ENCODE data around the gene CHST9. TPM values are rescaled to one million over a fixed set of nuclear protein-coding genes. Genes with fewer than 3 reads are reported as not detected.

Gene CHST9
- total and polyA plus RNA-seq, 2 experiments from 2014 or later: 15.5 to 16.8 TPM

DNA sequence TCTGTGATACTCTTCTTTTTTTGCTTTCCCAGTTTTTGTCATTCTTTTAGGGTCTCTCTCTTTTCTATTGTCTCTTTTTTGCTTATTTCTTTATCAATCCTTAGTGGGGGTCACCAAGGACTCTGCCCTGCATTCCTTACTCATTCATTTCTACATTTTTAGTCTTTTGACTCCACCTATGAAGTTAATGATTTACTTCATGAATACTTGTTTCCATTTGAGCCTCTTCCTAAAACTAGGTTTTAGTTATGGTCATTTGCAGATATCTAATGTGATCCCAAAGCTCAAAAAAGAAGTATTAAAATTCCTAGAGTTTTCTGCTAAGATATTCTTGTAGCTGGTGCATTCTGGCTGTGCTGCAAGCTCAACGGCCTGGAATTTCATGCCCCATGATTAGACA is 170.3 kb downstream of the CHST9 start (continued):
- TF ChIP-seq, protein P1, sequence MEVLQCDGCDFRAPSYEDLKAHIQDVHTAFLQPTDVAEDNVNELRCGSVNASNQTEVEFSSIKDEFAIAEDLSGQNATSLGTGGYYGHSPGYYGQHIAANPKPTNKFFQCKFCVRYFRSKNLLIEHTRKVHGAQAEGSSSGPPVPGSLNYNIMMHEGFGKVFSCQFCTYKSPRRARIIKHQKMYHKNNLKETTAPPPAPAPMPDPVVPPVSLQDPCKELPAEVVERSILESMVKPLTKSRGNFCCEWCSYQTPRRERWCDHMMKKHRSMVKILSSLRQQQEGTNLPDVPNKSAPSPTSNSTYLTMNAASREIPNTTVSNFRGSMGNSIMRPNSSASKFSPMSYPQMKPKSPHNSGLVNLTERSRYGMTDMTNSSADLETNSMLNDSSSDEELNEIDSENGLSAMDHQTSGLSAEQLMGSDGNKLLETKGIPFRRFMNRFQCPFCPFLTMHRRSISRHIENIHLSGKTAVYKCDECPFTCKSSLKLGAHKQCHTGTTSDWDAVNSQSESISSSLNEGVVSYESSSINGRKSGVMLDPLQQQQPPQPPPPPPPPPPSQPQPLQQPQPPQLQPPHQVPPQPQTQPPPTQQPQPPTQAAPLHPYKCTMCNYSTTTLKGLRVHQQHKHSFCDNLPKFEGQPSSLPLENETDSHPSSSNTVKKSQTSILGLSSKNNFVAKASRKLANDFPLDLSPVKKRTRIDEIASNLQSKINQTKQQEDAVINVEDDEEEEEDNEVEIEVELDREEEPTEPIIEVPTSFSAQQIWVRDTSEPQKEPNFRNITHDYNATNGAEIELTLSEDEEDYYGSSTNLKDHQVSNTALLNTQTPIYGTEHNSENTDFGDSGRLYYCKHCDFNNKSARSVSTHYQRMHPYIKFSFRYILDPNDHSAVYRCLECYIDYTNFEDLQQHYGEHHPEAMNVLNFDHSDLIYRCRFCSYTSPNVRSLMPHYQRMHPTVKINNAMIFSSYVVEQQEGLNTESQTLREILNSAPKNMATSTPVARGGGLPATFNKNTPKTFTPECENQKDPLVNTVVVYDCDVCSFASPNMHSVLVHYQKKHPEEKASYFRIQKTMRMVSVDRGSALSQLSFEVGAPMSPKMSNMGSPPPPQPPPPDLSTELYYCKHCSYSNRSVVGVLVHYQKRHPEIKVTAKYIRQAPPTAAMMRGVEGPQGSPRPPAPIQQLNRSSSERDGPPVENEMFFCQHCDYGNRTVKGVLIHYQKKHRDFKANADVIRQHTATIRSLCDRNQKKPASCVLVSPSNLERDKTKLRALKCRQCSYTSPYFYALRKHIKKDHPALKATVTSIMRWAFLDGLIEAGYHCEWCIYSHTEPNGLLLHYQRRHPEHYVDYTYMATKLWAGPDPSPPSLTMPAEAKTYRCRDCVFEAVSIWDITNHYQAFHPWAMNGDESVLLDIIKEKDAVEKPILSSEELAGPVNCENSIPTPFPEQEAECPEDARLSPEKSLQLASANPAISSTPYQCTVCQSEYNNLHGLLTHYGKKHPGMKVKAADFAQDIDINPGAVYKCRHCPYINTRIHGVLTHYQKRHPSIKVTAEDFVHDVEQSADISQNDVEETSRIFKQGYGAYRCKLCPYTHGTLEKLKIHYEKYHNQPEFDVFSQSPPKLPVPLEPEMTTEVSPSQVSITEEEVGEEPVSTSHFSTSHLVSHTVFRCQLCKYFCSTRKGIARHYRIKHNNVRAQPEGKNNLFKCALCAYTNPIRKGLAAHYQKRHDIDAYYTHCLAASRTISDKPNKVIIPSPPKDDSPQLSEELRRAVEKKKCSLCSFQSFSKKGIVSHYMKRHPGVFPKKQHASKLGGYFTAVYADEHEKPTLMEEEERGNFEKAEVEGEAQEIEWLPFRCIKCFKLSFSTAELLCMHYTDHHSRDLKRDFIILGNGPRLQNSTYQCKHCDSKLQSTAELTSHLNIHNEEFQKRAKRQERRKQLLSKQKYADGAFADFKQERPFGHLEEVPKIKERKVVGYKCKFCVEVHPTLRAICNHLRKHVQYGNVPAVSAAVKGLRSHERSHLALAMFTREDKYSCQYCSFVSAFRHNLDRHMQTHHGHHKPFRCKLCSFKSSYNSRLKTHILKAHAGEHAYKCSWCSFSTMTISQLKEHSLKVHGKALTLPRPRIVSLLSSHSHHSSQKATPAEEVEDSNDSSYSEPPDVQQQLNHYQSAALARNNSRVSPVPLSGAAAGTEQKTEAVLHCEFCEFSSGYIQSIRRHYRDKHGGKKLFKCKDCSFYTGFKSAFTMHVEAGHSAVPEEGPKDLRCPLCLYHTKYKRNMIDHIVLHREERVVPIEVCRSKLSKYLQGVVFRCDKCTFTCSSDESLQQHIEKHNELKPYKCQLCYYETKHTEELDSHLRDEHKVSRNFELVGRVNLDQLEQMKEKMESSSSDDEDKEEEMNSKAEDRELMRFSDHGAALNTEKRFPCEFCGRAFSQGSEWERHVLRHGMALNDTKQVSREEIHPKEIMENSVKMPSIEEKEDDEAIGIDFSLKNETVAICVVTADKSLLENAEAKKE (CRISPR knock-in tag; IDR thresholded peaks at IDR 0.05): no peak
- TF ChIP-seq CREB1 (CRISPR knock-in tag; IDR thresholded peaks at IDR 0.05; ENCODE audit: low read depth): no peak
- no peak for TF ChIP-seq POLR2AphosphoS5 (IDR thresholded peaks at IDR 0.05; ENCODE audit: low read depth)
- no peak for TF ChIP-seq EZH2phosphoT487 (IDR thresholded peaks at IDR 0.05; ENCODE audit: unreplicated experiment)
- no peak for TF ChIP-seq NANOG (IDR thresholded peaks at IDR 0.05; ENCODE audit: borderline replicate concordance)
- TF ChIP-seq JUNB (IDR thresholded peaks at IDR 0.05; ENCODE audit: unreplicated experiment): no peak

DNA sequence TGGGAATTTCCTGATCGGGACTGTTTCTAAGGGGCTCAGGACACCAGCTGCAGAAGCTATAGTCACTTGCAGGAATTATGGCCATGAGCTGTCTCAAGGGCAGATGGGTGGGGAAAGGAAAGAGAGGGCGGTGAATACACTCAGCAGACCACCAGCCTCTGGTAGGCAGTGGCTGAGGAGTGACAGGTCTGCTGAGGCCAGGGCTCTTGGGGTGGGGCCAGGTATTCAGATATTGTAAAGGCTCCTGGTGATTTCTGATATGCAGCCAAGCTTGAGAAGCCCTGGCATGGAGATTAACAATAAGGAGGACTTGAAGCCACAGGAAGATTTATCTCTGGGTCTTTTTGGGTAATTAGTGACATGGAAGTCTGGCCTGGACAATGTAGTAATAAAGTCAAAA is 174.3 kb downstream of the CHST9 start:
- Histone ChIP-seq H4K20me1 (replicated peaks; ENCODE audit: insufficient read depth) (no peaks in the 10 kb centered on the region), H3K27ac (ENCODE audit: low read depth) (no peak overlapping the region), H3K79me2 (replicated peaks; ENCODE audit: insufficient read depth) (no peaks in the 10 kb centered on the region), H3K36me3 (ENCODE audit: insufficient read depth) (no peaks in the 10 kb centered on the region), H3F3A (replicated peaks; ENCODE audit: low read depth) (no peaks in the 10 kb centered on the region), H3K4me2 (no peak overlapping the region), H2AFZ (no peak overlapping the region), H3K4me3 (no peak overlapping the region), H3K4me1 (ENCODE audit: insufficient read depth) (peaks cover 10% of the 10 kb centered on the region; the same call in 1 of the 2 replicates), H3K27me3 (ENCODE audit: insufficient read depth) (no peaks in the 10 kb centered on the region), H3K9me2 (ENCODE audit: insufficient read depth) (0 out of 2 replicates have a peak, but pooled peaks cover 3% of the 10 kb centered on the region)
- H3K27ac Mint-ChIP-seq: no peak overlapping the region
- H3K27me3 Mint-ChIP-seq (ENCODE audit: insufficient read depth, low read depth, poor library complexity): no peaks in the 10 kb centered on the region
- no peak overlapping the region for H3K4me3 Mint-ChIP-seq
- DNase-seq (ENCODE audit: low spot score) (no peak), ATAC-seq (no peak)
- no peaks in the 10 kb centered on the region; the same call in 2 of the 3 replicates for H3K36me3 Mint-ChIP-seq (ENCODE audit: low read depth)
- H3K4me1 Mint-ChIP-seq: peaks cover 11% of the 10 kb centered on the region
- H3K9me3 Mint-ChIP-seq: no peaks in the 10 kb centered on the region
- TF ChIP-seq, protein P2, sequence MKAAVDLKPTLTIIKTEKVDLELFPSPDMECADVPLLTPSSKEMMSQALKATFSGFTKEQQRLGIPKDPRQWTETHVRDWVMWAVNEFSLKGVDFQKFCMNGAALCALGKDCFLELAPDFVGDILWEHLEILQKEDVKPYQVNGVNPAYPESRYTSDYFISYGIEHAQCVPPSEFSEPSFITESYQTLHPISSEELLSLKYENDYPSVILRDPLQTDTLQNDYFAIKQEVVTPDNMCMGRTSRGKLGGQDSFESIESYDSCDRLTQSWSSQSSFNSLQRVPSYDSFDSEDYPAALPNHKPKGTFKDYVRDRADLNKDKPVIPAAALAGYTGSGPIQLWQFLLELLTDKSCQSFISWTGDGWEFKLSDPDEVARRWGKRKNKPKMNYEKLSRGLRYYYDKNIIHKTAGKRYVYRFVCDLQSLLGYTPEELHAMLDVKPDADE (IDR thresholded peaks at IDR 0.05): no peak
- TF ChIP-seq, protein P3, sequence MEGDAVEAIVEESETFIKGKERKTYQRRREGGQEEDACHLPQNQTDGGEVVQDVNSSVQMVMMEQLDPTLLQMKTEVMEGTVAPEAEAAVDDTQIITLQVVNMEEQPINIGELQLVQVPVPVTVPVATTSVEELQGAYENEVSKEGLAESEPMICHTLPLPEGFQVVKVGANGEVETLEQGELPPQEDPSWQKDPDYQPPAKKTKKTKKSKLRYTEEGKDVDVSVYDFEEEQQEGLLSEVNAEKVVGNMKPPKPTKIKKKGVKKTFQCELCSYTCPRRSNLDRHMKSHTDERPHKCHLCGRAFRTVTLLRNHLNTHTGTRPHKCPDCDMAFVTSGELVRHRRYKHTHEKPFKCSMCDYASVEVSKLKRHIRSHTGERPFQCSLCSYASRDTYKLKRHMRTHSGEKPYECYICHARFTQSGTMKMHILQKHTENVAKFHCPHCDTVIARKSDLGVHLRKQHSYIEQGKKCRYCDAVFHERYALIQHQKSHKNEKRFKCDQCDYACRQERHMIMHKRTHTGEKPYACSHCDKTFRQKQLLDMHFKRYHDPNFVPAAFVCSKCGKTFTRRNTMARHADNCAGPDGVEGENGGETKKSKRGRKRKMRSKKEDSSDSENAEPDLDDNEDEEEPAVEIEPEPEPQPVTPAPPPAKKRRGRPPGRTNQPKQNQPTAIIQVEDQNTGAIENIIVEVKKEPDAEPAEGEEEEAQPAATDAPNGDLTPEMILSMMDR (conservative IDR thresholded peaks at IDR 0.05; ENCODE audit: low read depth in 2 of 2): no peak
- no peak for TF ChIP-seq POLR2AphosphoS5 (IDR thresholded peaks at IDR 0.05; ENCODE audit: low read depth)
- TF ChIP-seq ZNF114 (CRISPR knock-in tag; IDR thresholded peaks at IDR 0.05): no peak
- TF ChIP-seq CREB1 (CRISPR knock-in tag; IDR thresholded peaks at IDR 0.05; ENCODE audit: low read depth): no peak
- TF ChIP-seq NANOG (IDR thresholded peaks at IDR 0.05; ENCODE audit: borderline replicate concordance): no peak
- no peak for TF ChIP-seq STAT1 (IDR thresholded peaks at IDR 0.05; ENCODE audit: unreplicated experiment)
- no peak for TF ChIP-seq EZH2phosphoT487 (IDR thresholded peaks at IDR 0.05; ENCODE audit: unreplicated experiment)
- no peak for TF ChIP-seq EZH2 (IDR thresholded peaks at IDR 0.05; ENCODE audit: low read depth, unreplicated experiment)
